ENCODE measurements around the gene TMCC1. TPM values are rescaled to one million over a fixed set of nuclear protein-coding genes. Genes with fewer than 3 reads are reported as not detected.
"Not testable (repeated sequence)": the region's sequence is repeated elsewhere in the genome, so short reads cannot be mapped to it uniquely, and the experiment has no call there.

TMCC1 gene
- total RNA-seq, 2 donors from 2014 or later, result 21.5 to 34.5 TPM

- not testable (repeated sequence) for H3K4me3 Mint-ChIP-seq; H3K27me3 Mint-ChIP-seq; H3K9me3 Mint-ChIP-seq; DNase-seq (ENCODE audit: low spot score); ATAC-seq; H3K27ac Mint-ChIP-seq; H3K36me3 Mint-ChIP-seq
- H3K4me1 Mint-ChIP-seq (ENCODE audit: low read depth in 2 of 2), result peaks cover 13 to 17% of the 10 kb centered on the region in 2 donors
These were observed 19.0 kb downstream of the TMCC1 start for GRCh38 chr3:129874479-129874878.

- no peaks in the 10 kb centered on the region for H3K27me3 Mint-ChIP-seq
- no peaks in the 10 kb centered on the region for H3K9me3 Mint-ChIP-seq
- H3K4me3 Mint-ChIP-seq, result no peak overlapping the region
- peaks cover 6 to 13% of the 10 kb centered on the region in 2 donors for H3K4me1 Mint-ChIP-seq (ENCODE audit: low read depth in 2 of 2)
- no peak overlapping the region for H3K27ac Mint-ChIP-seq
- DNase-seq (ENCODE audit: low spot score) (no peak), ATAC-seq (no peak)
- peaks cover 4% of the 10 kb centered on the region for H3K36me3 Mint-ChIP-seq
These were observed 24.6 kb downstream of the TMCC1 start for GRCh38 chr3:129868912-129869311.

GRCh38 chr3:129867506-129868124 lies 25.9 kb downstream of the TMCC1 start:
- DNase-seq (ENCODE audit: low spot score), result no peak
- Mint-ChIP-seq H3K9me3 (no peaks in the 10 kb centered on the region), H3K36me3 (peaks cover 4% of the 10 kb centered on the region), H3K4me3 (no peak overlapping the region), H3K27me3 (no peaks in the 10 kb centered on the region), H3K27ac (no peak overlapping the region), H3K4me1 (ENCODE audit: low read depth in 2 of 2) (peaks cover 6 to 13% of the 10 kb centered on the region in 2 donors)
- no peak for ATAC-seq

GRCh38 chr3:129865806-129866205 lies 27.7 kb downstream of the TMCC1 start:
- Mint-ChIP-seq H3K4me1 (ENCODE audit: low read depth in 2 of 2) (peaks cover 0 to 13% of the 10 kb centered on the region in 2 donors), H3K9me3 (no peaks in the 10 kb centered on the region), H3K27me3 (no peaks in the 10 kb centered on the region), H3K4me3 (no peak overlapping the region), H3K36me3 (peaks cover 4% of the 10 kb centered on the region), H3K27ac (no peak overlapping the region)
- ATAC-seq (no peak), DNase-seq (ENCODE audit: low spot score) (no peak)

- ATAC-seq (no peak), DNase-seq (ENCODE audit: low spot score) (no peak)
- Mint-ChIP-seq H3K36me3 (peaks cover 4% of the 10 kb centered on the region), H3K4me1 (ENCODE audit: low read depth in 2 of 2) (peaks cover 0 to 13% of the 10 kb centered on the region in 2 donors), H3K4me3 (no peak overlapping the region), H3K9me3 (no peaks in the 10 kb centered on the region), H3K27me3 (no peaks in the 10 kb centered on the region), H3K27ac (no peak overlapping the region)
These were observed 29.0 kb downstream of the TMCC1 start for GRCh38 chr3:129864519-129864918.

- H3K4me1 Mint-ChIP-seq (ENCODE audit: low read depth in 2 of 2), result peaks cover 28 to 30% of the 10 kb centered on the region in 2 donors
- no peak overlapping the region for H3K4me3 Mint-ChIP-seq
- H3K27ac Mint-ChIP-seq, result peak overlapping the region in 1 of 2 donors; percentile 36
- H3K9me3 Mint-ChIP-seq, result peaks cover 3% of the 10 kb centered on the region
- peaks cover 7% of the 10 kb centered on the region for H3K36me3 Mint-ChIP-seq
- H3K27me3 Mint-ChIP-seq, result no peaks in the 10 kb centered on the region
- ATAC-seq, result no peak
- DNase-seq (ENCODE audit: low spot score), result no peak
These were observed 34.2 kb downstream of the TMCC1 start for GRCh38 chr3:129859272-129859671.

- H3K4me1 Mint-ChIP-seq (ENCODE audit: low read depth in 2 of 2), result peaks cover 33 to 38% of the 10 kb centered on the region in 2 donors
- peaks cover 13% of the 10 kb centered on the region for H3K36me3 Mint-ChIP-seq
- no peak overlapping the region for H3K4me3 Mint-ChIP-seq
These were observed 35.6 kb downstream of the TMCC1 start for GRCh38 chr3:129857899-129858298.

GRCh38 chr3:129856790-129857189 lies 36.7 kb downstream of the TMCC1 start:
- Mint-ChIP-seq H3K36me3 (peaks cover 13% of the 10 kb centered on the region), H3K4me1 (ENCODE audit: low read depth in 2 of 2) (peaks cover 33% of the 10 kb centered on the region in 2 donors), H3K27ac (peak overlapping the region; percentile 19 to 43)
- DNase-seq (ENCODE audit: low spot score); H3K27me3 Mint-ChIP-seq; H3K9me3 Mint-ChIP-seq; H3K4me3 Mint-ChIP-seq; ATAC-seq: not testable (repeated sequence)

More at GRCh38 chr3:129857899-129858298, 35.6 kb downstream of the TMCC1 start:
- H3K27me3 Mint-ChIP-seq, result no peaks in the 10 kb centered on the region
- peaks cover 3% of the 10 kb centered on the region for H3K9me3 Mint-ChIP-seq
- peak overlapping the region in 1 of 2 donors; percentile 64 for H3K27ac Mint-ChIP-seq
- no peak for DNase-seq (ENCODE audit: low spot score)
- ATAC-seq, result no peak

GRCh38 chr3:129855832-129856419 lies 37.6 kb downstream of the TMCC1 start:
- peak; percentile 79 to 87 for ATAC-seq
- DNase-seq (ENCODE audit: low spot score), result no peak
- Mint-ChIP-seq H3K27me3 (no peaks in the 10 kb centered on the region), H3K9me3 (peaks cover 3% of the 10 kb centered on the region), H3K4me1 (ENCODE audit: low read depth in 2 of 2) (peaks cover 32 to 33% of the 10 kb centered on the region in 2 donors), H3K27ac (peak overlapping the region; percentile 19 to 43), H3K4me3 (peak overlapping the region; percentile 51), H3K36me3 (peaks cover 13% of the 10 kb centered on the region)

- Mint-ChIP-seq H3K4me3 (peak overlapping the region; percentile 51), H3K4me1 (ENCODE audit: low read depth in 2 of 2) (peaks cover 32 to 33% of the 10 kb centered on the region in 2 donors), H3K36me3 (peaks cover 13% of the 10 kb centered on the region), H3K27me3 (no peaks in the 10 kb centered on the region), H3K27ac (peak overlapping the region; percentile 19 to 43), H3K9me3 (peaks cover 3% of the 10 kb centered on the region)
- DNase-seq (ENCODE audit: low spot score), result no peak
- no peak for ATAC-seq
These were observed 38.2 kb downstream of the TMCC1 start for GRCh38 chr3:129855170-129855831.

- Mint-ChIP-seq H3K9me3 (peaks cover 3% of the 10 kb centered on the region), H3K27me3 (no peaks in the 10 kb centered on the region), H3K36me3 (peaks cover 13% of the 10 kb centered on the region), H3K4me3 (peak overlapping the region; percentile 2), H3K27ac (peak overlapping the region; percentile 19 to 43), H3K4me1 (ENCODE audit: low read depth in 2 of 2) (peaks cover 32 to 33% of the 10 kb centered on the region in 2 donors)
- DNase-seq (ENCODE audit: low spot score), result no peak
- no peak for ATAC-seq
These were observed 39.1 kb downstream of the TMCC1 start for GRCh38 chr3:129854460-129854859.

- DNase-seq (ENCODE audit: low spot score), result no peak
These were observed 47.6 kb downstream of the TMCC1 start for GRCh38 chr3:129845956-129846355.

GRCh38 chr3:129840707-129841360 lies 52.7 kb downstream of the TMCC1 start:
- H3K36me3 Mint-ChIP-seq, result no peaks in the 10 kb centered on the region
- no peaks in the 10 kb centered on the region for H3K9me3 Mint-ChIP-seq
- H3K4me1 Mint-ChIP-seq (ENCODE audit: low read depth in 2 of 2), result peaks cover 11 to 13% of the 10 kb centered on the region in 2 donors
- ATAC-seq, result no peak
- no peak overlapping the region for H3K4me3 Mint-ChIP-seq
- no peak overlapping the region for H3K27ac Mint-ChIP-seq
- DNase-seq (ENCODE audit: low spot score), result no peak
- H3K27me3 Mint-ChIP-seq, result no peaks in the 10 kb centered on the region

More at GRCh38 chr3:129845956-129846355, 47.6 kb downstream of the TMCC1 start:
- ATAC-seq, result no peak
- no peaks in the 10 kb centered on the region for H3K27me3 Mint-ChIP-seq
- H3K4me3 Mint-ChIP-seq, result no peak overlapping the region
- peaks cover 4 to 12% of the 10 kb centered on the region in 2 donors for H3K4me1 Mint-ChIP-seq (ENCODE audit: low read depth in 2 of 2)
- no peak overlapping the region for H3K27ac Mint-ChIP-seq
- no peaks in the 10 kb centered on the region for H3K9me3 Mint-ChIP-seq
- H3K36me3 Mint-ChIP-seq, result peaks cover 6% of the 10 kb centered on the region

Measured in natural killer cell treated with Interleukin-12 subunit alpha and Interleukin-12 subunit beta and Interleukin-15 and Interleukin-18, amount 100 ng/mL, for 72 hours (primary cell).